SK-N-SH treated with all-trans-retinoic acid at 6 μM for 48 hours (cell line): ENCODE measurements around the gene LARP4B.

Experiments
- ATAC-seq: fragments of 200-7000 bp; cut with Tn5 transposase; 3 replicates; pipeline ENCODE4 v1.9.1; 2020; ENCODE audit warnings: mild to moderate bottlenecking, moderate library complexity
- ARNTL ChIP-seq: fragments of 450-650 bp; formaldehyde crosslinking; IDR thresholded peaks from 2 replicates; pipeline ENCODE4 v1.5.0; 2020; ENCODE audit warnings: low read depth, mild to moderate bottlenecking, moderate library complexity, borderline replicate concordance
- BACH2 ChIP-seq: fragments of 250-450 bp; sonication (Bioruptor Pico); IDR thresholded peaks from 2 replicates; pipeline ENCODE4 v1.9.0; 2021; ENCODE audit warnings: mild to moderate bottlenecking, borderline replicate concordance
- CREB5 ChIP-seq: fragments of 250-450 bp; sonication (Bioruptor Pico); IDR thresholded peaks from 2 replicates; pipeline ENCODE4 v1.5.1; 2020; ENCODE audit warnings: low read depth, mild to moderate bottlenecking, moderate library complexity
- CSDC2 ChIP-seq: fragments of 250-450 bp; sonication (Bioruptor Pico); IDR thresholded peaks from 2 replicates; pipeline ENCODE4 v1.5.0; 2020; ENCODE audit warnings: mild to moderate bottlenecking, moderate library complexity
- CSRNP3 ChIP-seq: fragments of 250-450 bp; sonication (Bioruptor Pico); IDR thresholded peaks from 2 replicates; pipeline ENCODE4 v1.5.1; 2021; ENCODE audit warnings: mild to moderate bottlenecking, moderate library complexity
- ESRRG ChIP-seq: fragments of 250-450 bp; sonication (Bioruptor Pico); IDR thresholded peaks from 2 replicates; pipeline ENCODE4 v1.6.1; 2021; ENCODE audit warnings: mild to moderate bottlenecking
- GLIS3 ChIP-seq: fragments of 250-450 bp; sonication (Bioruptor Pico); IDR thresholded peaks from 2 replicates; pipeline ENCODE4 v1.5.0; 2020; ENCODE audit warnings: mild to moderate bottlenecking, moderate library complexity
- ISL1 ChIP-seq: fragments of 250-450 bp; sonication (Bioruptor Pico); IDR thresholded peaks from 2 replicates; pipeline ENCODE4 v2.1.2; 2022; ENCODE audit warnings: mild to moderate bottlenecking, moderate library complexity
- PATZ1 ChIP-seq: fragments of 250-450 bp; sonication (Bioruptor Pico); IDR thresholded peaks from 2 replicates; pipeline ENCODE4 v1.8.0; 2020; ENCODE audit warnings: mild to moderate bottlenecking, moderate library complexity, borderline replicate concordance
- POU6F1 ChIP-seq: fragments of 250-450 bp; sonication (Bioruptor Pico); IDR thresholded peaks from 2 replicates; pipeline ENCODE4 v1.8.0; 2021; ENCODE audit warnings: low read depth, mild to moderate bottlenecking, moderate library complexity, borderline replicate concordance
- PPARA ChIP-seq: fragments of 250-450 bp; sonication (Bioruptor Pico); IDR thresholded peaks from 2 replicates; pipeline ENCODE4 v1.5.0; 2020; ENCODE audit warnings: mild to moderate bottlenecking, borderline replicate concordance
- SNAI2 ChIP-seq: fragments of 250-450 bp; sonication (Bioruptor Pico); IDR thresholded peaks from 2 replicates; pipeline ENCODE4 v1.5.0; 2020; ENCODE audit warnings: mild to moderate bottlenecking, moderate library complexity
- TOX ChIP-seq: fragments of 250-450 bp; sonication (Bioruptor Pico); IDR thresholded peaks from 2 replicates; pipeline ENCODE4 v1.8.0; 2021; ENCODE audit warnings: mild to moderate bottlenecking, moderate library complexity, borderline replicate concordance
- TSHZ2 ChIP-seq: fragments of 250-450 bp; sonication (Bioruptor Pico); IDR thresholded peaks from 2 replicates; pipeline ENCODE4 v1.5.0; 2020; ENCODE audit warnings: mild to moderate bottlenecking, moderate library complexity
- ZC3H10 ChIP-seq: fragments of 250-450 bp; sonication (Bioruptor Pico); IDR thresholded peaks from 2 replicates; pipeline ENCODE4 v1.5.1; 2021; ENCODE audit warnings: mild to moderate bottlenecking, moderate library complexity
- ZFP3 ChIP-seq: fragments of 250-450 bp; sonication (Bioruptor Pico); IDR thresholded peaks from 2 replicates; pipeline ENCODE4 v1.5.0; 2020; ENCODE audit warnings: mild to moderate bottlenecking, moderate library complexity
- ZFP30 ChIP-seq: fragments of 450-650 bp; formaldehyde crosslinking; IDR thresholded peaks from 2 replicates; pipeline ENCODE4 v1.5.0; 2022; ENCODE audit warnings: mild to moderate bottlenecking, moderate library complexity
- ZNF565 ChIP-seq: fragments of 450-650 bp; formaldehyde crosslinking; conservative IDR thresholded peaks from 2 replicates; pipeline ENCODE4 v1.5.0; 2020; ENCODE audit warnings: low read depth, mild to moderate bottlenecking, moderate library complexity
- ZNF70 ChIP-seq: fragments of 450-650 bp; formaldehyde crosslinking; IDR thresholded peaks from 2 replicates; pipeline ENCODE4 v1.5.0; 2020; ENCODE audit warnings: mild to moderate bottlenecking, moderate library complexity

LARP4B gene

GRCh38 chr10:811379-812175 is 119.9 kb downstream of the LARP4B start:
- TF ChIP-seq POU6F1 (CRISPR knock-in tag), result no peak
- TF ChIP-seq ZC3H10 (CRISPR knock-in tag), result no peak
- TF ChIP-seq ZFP3 (CRISPR knock-in tag), result no peak
- TF ChIP-seq CSRNP3, result no peak
- no peak for TF ChIP-seq PATZ1 (CRISPR knock-in tag)
- no peak for TF ChIP-seq ZNF70 (CRISPR knock-in tag)
- no peak for TF ChIP-seq TOX
- TF ChIP-seq CREB5, result no peak
- TF ChIP-seq SNAI2 (CRISPR knock-in tag), result no peak
- TF ChIP-seq TSHZ2 (CRISPR knock-in tag), result no peak
- no peak for TF ChIP-seq ESRRG (CRISPR knock-in tag)
- TF ChIP-seq BACH2 (CRISPR knock-in tag), result no peak
- no peak for TF ChIP-seq ISL1 (CRISPR knock-in tag)
- TF ChIP-seq GLIS3 (CRISPR knock-in tag), result no peak
- no peak for TF ChIP-seq PPARA
- no peak for TF ChIP-seq CSDC2
- TF ChIP-seq ZNF565, result no peak
- no peak for TF ChIP-seq ARNTL
- ATAC-seq, result no peak

GRCh38 chr10:810351-810846 is 121.1 kb downstream of the LARP4B start:
- peak; percentile 36; the same call in 1 of the 3 replicates for ATAC-seq
- no peak for TF ChIP-seq ZFP30 (CRISPR knock-in tag)
- no peak for TF ChIP-seq ZNF565
- TF ChIP-seq ZFP3 (CRISPR knock-in tag), result no peak
- no peak for TF ChIP-seq ISL1 (CRISPR knock-in tag)
- TF ChIP-seq ZNF70 (CRISPR knock-in tag), result no peak
- TF ChIP-seq PATZ1 (CRISPR knock-in tag), result no peak
